ENCODE data around the gene FAM81B. TPM values are rescaled to one million over a fixed set of nuclear protein-coding genes. Genes with fewer than 3 reads are reported as not detected.

FAM81B gene
- total RNA-seq, 2 donors from 2014 or later, result 8.2 TPM; not detected in 1

DNA sequence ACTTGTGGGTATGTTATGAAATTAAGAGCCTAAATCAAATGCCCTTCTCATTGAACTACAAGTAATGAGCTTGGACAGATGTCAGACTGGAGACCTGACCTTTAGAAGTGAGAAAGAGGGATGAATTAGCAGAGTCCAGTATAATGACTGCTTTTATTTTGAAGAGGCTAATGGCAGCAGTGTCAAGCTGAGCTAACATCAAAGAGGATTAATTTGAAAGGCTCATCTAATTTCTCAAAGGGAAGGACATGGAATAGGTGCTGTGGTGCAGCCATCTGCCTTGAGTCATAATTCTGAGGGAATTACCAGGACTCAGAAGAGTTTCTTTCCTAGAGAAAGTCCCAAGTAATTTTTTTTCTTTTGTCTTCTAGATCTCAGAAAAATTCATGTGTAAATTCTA, 57.6 kb downstream of the FAM81B start:
- no peak overlapping the region for H3K27ac ChIP-seq
- TF ChIP-seq POLR2AphosphoS5 (IDR thresholded peaks at IDR 0.05) (no peak), POLR2A (IDR thresholded peaks at IDR 0.05) (no peak)
- TF ChIP-seq, protein P1, sequence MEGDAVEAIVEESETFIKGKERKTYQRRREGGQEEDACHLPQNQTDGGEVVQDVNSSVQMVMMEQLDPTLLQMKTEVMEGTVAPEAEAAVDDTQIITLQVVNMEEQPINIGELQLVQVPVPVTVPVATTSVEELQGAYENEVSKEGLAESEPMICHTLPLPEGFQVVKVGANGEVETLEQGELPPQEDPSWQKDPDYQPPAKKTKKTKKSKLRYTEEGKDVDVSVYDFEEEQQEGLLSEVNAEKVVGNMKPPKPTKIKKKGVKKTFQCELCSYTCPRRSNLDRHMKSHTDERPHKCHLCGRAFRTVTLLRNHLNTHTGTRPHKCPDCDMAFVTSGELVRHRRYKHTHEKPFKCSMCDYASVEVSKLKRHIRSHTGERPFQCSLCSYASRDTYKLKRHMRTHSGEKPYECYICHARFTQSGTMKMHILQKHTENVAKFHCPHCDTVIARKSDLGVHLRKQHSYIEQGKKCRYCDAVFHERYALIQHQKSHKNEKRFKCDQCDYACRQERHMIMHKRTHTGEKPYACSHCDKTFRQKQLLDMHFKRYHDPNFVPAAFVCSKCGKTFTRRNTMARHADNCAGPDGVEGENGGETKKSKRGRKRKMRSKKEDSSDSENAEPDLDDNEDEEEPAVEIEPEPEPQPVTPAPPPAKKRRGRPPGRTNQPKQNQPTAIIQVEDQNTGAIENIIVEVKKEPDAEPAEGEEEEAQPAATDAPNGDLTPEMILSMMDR (IDR thresholded peaks at IDR 0.05), result no peak
- DNase-seq (ENCODE audit: low spot score), result no peak
- no peaks in the 10 kb centered on the region for H3K9me3 ChIP-seq
- H3K4me1 ChIP-seq (replicated peaks), result no peaks in the 10 kb centered on the region
- H3K36me3 ChIP-seq, result no peaks in the 10 kb centered on the region
- intact Hi-C loops (cut with DNase I), result no loop called here
- no peaks in the 10 kb centered on the region for H3K27me3 ChIP-seq (replicated peaks; ENCODE audit: insufficient read depth)
- H3K4me3 ChIP-seq, result no peak overlapping the region

DNA sequence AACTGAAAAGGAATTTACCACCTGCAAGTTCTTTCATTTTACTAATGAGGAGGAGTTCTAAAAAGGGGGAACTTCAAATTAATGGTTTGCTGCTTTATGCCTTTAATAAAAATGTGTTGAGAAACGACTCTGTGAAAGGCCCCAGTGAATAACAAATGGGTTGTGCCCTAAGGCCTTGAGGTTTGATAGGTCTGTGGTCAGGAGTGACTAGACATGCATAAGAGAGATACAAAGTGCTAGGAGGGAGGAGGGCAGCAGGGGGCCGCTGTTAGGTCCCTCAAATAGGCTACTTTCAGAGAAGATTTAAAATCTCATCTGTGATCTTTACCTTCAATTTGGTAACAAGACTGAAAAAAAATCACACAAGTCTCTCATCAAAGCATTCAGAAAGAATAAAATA, 58.3 kb downstream of the FAM81B start:
- 51% methylated on average over 2 of the region's 2 CpGs for WGBS
- Histone ChIP-seq H3K4me1 (replicated peaks) (no peaks in the 10 kb centered on the region), H3K4me3 (no peak overlapping the region), H3K9me3 (no peaks in the 10 kb centered on the region), H3K36me3 (no peaks in the 10 kb centered on the region), H3K27me3 (replicated peaks; ENCODE audit: insufficient read depth) (no peaks in the 10 kb centered on the region), H3K27ac (no peak overlapping the region)
- no peak for DNase-seq (ENCODE audit: low spot score)
- TF ChIP-seq, protein P1 (IDR thresholded peaks at IDR 0.05), result no peak
- no peak for TF ChIP-seq POLR2AphosphoS5 (IDR thresholded peaks at IDR 0.05)
- TF ChIP-seq POLR2A (IDR thresholded peaks at IDR 0.05), result no peak
- intact Hi-C loops (cut with DNase I), result no loop called here

DNA sequence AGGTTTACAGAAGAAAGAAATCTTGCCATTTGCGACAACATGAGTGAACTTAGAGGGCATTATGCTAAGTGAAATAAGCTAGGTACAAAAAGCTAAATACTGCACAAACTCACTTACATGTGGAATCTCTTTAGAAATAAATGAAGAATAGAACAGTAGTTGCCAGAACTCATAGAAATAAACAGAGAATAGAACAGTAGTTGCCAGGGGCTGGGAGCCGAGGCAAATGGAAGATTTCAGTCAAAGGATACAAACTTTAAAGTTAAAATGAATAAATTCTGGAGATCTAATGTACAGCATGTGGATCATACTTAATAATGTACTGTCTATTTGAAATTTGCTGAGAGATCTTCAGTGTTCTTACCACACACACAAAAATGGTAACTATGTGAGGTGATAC, 63.4 kb downstream of the FAM81B start:
- H3K27ac ChIP-seq, result no peak overlapping the region
- H3K9me3 ChIP-seq, result no peaks in the 10 kb centered on the region
- no peaks in the 10 kb centered on the region for H3K27me3 ChIP-seq (replicated peaks; ENCODE audit: insufficient read depth)
- no peak for DNase-seq (ENCODE audit: low spot score)
- H3K36me3 ChIP-seq, result no peaks in the 10 kb centered on the region
- H3K4me1 ChIP-seq (replicated peaks), result no peaks in the 10 kb centered on the region
- intact Hi-C loops (cut with DNase I), result no loop called here
- no peak overlapping the region for H3K4me3 ChIP-seq
- WGBS, result 92% methylated on average over 2 of the region's 2 CpGs
- TF ChIP-seq POLR2A (IDR thresholded peaks at IDR 0.05) (no peak), POLR2AphosphoS5 (IDR thresholded peaks at IDR 0.05) (no peak)
- TF ChIP-seq, protein P1 (IDR thresholded peaks at IDR 0.05), result no peak

DNA sequence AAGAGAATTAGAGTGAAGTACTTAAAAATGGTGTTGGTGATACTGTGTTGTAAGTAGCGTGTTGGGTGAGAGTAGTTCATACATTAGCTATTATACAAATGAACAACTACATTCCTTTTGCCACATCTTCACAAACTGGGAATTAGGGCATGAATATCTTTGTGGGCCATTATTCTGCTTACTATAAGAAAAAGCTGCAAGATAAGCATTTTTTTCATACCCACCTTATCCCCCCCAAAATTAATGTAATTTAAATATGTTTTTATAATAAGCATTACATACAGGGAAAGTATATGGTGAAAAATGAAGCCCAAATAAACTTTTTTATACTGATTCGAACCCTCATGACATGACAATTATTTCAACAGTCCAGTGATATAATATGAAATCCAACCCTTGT, 69.5 kb downstream of the FAM81B start:
- WGBS, result 95% methylated on average over 2 of the region's 2 CpGs
- no peak for TF ChIP-seq POLR2AphosphoS5 (IDR thresholded peaks at IDR 0.05)
- TF ChIP-seq, protein P1 (IDR thresholded peaks at IDR 0.05), result no peak
- no peak for TF ChIP-seq POLR2A (IDR thresholded peaks at IDR 0.05)
- no peak for DNase-seq (ENCODE audit: low spot score)
- H3K4me1 ChIP-seq (replicated peaks), result no peaks in the 10 kb centered on the region
- H3K36me3 ChIP-seq, result peaks cover 0 to 8% of the 10 kb centered on the region in 2 donors
- intact Hi-C loops (cut with DNase I), result no loop called here
- H3K27me3 ChIP-seq (replicated peaks; ENCODE audit: insufficient read depth), result no peaks in the 10 kb centered on the region
- H3K27ac ChIP-seq, result no peak overlapping the region
- H3K4me3 ChIP-seq, result no peak overlapping the region
- H3K9me3 ChIP-seq, result no peaks in the 10 kb centered on the region

DNA sequence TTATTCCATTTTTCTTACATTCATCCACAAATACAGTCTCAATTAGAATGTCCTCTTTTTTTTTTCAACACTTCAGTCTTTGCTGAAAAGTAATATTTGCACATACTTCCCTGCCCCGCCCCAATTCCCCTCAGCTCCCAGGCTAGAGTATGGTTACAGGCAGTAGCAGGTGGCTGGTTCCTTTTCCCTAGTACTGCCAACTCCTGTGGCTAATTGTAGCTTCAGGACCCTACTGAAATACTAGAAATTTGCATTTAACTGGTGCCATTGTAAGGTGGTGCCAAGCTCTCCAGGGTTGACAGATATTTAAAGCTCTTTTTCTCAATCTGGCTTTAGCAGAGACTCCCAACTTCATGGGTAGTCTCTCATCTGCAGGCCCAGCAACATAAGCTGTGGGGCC, 80.3 kb downstream of the FAM81B start:
- 78% methylated on average over 1 of the region's 1 CpG for WGBS
- Histone ChIP-seq H3K4me1 (replicated peaks) (no peaks in the 10 kb centered on the region), H3K36me3 (no peaks in the 10 kb centered on the region), H3K27me3 (replicated peaks; ENCODE audit: insufficient read depth) (no peaks in the 10 kb centered on the region), H3K27ac (no peak overlapping the region), H3K9me3 (no peaks in the 10 kb centered on the region), H3K4me3 (no peak overlapping the region)
- no peak for DNase-seq (ENCODE audit: low spot score)
- TF ChIP-seq, protein P1 (IDR thresholded peaks at IDR 0.05), result no peak
- TF ChIP-seq POLR2A (IDR thresholded peaks at IDR 0.05), result no peak
- no peak for TF ChIP-seq POLR2AphosphoS5 (IDR thresholded peaks at IDR 0.05)
- intact Hi-C loops (cut with DNase I), result no loop called here
